Hematopoietic multipotent progenitor cell treated with erythropoietin and hydrocortisone succinate and interleukin-3 and kit ligand, for 17 days (in vitro differentiated cells): ENCODE measurements around the gene PIH1D1.

Experiments
- DNase-seq: peaks from one replicate; pipeline ENCODE4 v3.0.0-alpha.2; 2015; ENCODE audit warnings: low spot score

PIH1D1 gene

DNA sequence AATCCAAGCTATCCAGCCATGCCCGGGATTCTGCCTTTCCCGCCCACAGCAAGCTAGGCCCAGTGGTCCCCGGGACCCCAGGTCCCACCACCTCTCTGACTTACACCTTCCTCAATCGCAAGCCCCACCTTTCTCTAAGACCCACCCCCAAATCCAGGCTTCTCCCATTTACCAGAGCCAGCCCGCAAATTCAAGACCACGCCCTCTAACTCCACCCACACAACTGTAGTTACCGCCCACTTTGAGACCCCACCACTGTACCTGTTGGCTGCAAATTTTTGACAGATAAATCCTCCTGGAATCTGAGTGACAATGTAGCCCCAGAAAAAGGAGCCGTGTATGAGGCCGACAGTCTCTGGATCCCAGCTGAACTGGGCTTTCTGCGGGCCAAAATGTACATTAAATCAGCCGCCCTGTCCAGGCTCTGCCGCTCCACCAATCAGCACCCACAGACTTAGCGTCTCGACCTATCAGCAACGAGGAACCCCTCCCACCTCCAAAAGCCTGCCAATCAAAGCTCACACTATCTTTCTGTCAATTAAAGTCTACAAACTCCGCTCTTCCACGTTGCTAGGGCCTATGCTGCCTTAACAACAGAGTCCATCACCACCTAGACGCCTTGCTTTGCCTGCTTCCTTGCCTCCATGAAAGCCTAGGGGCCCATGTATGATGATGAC, 16.6 kb downstream of the PIH1D1 start:
- DNase-seq, result no peak

DNA sequence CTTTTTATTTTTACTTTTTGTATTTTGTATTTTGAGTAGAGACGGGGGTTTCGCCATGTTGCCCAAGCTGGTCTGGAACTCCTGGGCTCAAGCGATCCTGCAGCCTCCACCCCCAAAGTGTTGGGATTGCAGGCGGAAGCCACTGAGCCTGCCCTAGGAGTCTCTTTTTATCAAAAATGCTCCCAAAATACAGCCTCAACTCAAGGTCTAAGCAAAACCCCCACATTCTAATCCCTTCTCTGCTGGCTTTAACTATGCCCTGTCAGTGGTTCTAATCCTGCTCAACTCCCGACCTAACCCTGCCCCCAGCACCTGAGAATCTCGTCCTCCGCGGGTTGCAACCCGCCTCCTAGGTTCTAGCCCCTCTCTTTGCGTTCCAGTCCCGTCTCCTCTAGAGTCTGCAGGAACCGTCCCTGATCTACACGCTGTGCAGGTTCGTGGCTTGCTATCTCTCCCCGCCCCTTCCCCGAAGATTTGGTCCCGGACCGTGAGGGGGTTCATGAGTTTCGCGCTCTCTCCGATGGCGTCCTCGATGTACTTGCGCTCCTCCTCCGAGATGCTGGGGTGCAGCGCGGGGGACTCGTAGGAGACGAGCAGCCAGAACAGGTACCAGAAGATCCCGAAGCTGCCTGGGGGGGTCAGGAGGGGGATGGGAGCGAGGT, 18.2 kb downstream of the PIH1D1 start:
- DNase-seq, result no peak

DNA sequence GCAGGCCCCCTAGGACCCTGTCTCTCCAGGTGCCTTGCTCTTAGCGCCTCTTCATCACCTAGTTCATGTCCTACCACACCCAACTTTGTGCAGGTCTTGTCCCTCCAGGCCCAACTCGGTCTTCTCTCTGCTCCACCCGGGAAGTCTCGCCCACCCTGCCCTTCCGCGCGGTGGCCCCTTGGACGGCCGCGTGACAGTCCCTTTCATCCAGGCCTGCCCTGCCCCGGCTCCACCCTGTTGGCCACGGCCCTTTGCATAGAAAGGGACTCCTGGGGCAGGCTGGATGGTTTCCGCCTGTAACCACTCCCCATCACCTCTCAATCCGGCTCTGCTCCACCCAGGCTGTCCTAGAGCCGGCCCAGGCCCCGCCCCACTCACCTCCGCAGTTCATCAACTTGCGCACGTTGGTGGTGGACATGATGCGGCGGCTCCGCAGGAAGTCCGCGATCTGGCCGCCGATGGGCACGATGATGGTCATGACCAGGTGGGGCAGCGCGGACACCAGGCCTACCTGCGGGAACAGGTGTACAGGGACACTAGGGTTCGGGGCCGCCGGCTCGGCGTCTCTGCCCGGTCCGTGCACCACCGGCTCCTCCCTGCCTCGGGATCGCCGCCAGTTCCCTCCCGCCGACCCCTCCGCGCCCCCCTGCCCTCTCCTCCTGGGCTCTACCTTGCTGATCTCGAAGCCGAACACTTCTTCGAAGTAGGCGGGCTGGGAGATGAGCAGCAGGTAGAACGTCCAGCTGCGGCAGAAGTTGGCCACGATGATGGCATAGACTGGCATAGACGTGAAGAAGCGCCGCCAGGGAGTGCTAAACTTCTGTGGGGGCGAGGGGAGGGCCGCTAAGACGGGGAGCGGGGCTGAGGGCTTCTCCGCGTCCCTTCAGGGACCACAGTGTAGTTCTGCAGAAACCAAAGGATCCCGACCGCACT, 19.2 kb downstream of the PIH1D1 start:
- DNase-seq, result no peak

DNA sequence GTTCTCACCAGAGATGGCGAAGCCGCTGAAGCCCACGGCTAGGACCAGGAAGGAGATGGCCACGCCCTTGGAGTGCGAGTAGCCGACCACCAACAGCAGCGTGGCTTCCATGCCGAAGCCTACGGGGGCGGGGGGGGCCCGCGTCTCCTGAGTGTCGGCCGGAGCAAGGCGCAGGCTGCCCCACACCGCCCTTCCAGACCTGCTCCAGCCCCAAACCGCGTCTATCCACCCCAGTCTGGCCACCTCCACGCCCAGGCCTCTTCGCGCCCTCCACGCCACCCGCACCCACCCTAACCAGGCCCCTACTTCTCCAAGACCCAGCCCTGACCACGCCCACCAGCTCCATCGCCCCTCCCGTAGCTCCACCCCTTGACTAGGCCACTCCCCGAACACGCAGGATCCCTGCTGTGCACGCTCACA, 20.3 kb downstream of the PIH1D1 start:
- no peak for DNase-seq

DNA sequence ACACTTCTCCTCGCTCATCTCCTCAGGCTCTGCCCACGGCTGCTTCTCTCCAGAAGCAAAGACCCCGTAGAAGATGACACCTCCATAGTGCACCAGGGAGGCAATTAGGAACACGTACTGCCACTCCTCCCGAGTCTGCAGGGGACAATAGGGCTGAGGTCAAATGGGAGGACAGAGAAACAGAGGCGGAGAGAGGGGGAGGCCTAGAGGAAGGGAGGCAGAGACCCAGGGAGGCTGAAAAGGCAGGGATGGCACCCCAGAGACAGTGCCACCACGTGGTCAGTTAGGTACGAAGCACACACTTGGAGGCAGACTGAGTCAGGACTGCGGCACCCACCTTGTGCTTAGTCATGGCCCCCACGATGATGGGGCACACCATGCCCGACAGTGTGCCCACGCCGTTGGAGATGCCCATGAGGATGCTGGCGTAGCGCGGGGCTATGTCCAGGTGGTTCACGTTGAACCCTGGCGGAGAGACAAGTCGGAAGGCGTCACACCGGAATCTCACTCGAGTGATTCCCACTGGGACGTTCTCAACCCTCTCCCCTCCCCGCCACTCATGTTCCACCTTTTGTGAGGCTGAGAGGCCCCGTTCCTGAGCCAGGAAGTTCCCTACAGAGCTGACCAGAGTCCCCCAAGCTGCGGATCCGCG, 20.8 kb downstream of the PIH1D1 start:
- no peak for DNase-seq

DNA sequence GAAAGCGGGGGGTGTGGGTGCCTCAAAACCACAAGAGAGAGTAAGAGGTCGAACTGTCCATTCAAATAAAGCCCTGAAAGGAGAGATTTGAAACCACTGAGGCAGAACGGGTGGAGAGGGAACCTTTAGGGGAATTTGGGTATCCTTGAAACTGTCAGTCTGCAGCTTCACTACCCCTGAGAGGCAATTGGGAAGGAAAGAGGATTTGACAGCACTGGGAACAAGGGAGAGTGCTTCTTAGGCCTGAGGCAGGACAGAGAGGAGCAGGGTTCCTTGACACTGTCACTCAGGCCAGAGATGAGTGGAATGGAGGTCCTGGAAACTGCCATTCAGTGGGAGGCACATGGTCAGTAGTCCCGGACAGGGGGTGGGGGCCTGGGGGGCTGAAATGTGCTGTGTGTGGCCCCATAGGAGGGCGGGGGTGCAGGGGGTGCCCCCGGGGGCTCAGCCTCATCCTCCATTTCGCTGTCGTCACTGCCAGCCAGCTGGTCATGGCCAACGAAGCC, 21.4 kb downstream of the PIH1D1 start:
- DNase-seq, result no peak

DNA sequence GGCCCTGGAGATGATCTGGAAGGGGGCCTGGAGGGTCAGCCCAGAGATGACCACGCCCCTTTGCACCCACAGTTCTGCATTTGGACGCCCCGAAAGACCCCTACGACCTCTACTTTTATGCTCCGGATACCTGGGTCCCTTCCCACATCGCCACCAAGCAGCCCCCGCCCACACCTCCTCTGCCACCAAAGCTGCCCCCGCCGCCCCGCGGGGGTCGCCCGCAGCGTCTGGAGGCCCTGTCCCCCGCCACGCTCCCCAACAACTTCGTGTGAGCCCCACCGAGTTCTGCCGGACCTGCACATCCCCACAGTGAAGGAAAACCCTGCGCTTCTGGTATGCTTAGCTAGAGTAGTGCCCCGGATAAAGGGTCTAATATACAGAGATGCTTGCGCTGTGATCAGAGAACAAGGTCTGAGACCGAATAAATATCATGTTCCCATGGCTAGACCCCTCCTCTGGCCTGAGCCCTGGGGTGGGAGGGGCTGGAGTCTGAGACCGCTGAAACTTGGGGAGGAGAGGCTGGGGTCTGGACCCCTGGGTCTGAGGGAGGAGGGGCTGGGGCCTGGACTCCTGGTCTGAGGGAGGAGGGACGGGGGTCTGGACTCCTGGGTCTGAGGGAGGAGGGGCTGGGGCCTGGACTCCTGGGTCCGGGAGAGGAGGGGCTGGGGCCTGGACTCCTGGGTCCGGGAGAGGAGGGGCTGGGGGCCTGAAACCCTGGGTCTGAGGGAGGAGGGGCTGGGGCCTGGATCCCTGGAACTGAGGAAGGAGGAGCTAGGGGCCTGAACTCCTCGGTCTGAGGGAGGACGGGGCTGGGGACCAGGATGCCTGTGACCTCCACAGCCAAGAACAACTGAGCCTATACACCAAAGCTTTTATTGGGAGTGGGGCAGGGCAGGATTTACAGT, 22.8 kb downstream of the PIH1D1 start:
- DNase-seq, result no peak

DNA sequence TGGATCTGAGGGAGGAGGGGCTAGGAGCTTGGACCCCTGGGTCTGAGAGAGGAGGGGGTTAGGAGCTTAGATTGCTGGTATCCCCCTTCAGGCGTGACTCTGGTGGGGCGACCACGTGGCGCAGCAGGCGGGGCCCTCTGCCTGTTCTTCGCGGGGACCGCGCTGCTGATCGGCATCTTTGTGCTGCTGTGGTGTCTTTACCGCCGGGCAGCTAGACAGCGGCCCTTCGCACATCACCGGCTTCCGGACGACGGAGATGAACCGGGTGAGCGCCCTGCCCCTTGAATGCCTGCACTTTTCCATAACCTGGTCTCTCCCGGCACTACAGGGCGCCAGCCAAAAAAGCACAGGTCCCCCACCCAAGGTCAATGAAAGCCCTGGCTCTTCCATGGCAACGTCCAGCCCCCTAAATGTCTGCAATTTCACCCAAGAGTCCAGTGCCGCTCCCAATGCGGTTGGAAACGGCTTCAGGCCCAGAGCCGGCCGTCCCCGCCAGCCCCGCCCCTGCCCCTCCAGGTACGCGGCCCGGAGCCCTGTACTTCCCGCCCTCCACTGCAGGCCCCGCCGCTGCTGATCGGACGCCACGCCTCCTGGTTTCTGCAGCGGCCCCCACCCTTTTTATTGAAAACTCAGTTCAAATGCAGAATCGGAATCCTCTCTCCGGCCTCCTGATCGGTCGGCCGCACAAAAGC, 23.6 kb downstream of the PIH1D1 start:
- no peak for DNase-seq

DNA sequence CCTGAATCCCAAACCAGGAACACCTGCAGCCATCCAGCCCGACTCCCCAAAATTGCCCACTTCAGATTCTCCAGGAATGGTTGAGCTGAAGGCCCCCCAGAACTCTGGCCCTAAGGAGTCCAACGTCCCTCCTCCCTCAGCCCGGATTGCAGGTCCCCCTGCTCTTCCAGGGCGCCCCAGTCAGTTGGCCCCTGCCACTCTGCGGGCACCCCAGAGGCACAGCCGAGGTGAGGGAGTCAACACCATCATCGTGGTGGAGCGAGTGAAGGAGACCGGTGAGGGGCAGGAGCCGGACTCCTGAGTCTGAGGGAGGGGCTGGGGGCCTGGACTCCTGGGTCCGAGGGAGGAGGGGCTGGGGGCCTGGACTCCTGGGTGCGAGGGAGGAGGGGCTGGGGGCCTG, 24.3 kb downstream of the PIH1D1 start:
- no peak for DNase-seq

DNA sequence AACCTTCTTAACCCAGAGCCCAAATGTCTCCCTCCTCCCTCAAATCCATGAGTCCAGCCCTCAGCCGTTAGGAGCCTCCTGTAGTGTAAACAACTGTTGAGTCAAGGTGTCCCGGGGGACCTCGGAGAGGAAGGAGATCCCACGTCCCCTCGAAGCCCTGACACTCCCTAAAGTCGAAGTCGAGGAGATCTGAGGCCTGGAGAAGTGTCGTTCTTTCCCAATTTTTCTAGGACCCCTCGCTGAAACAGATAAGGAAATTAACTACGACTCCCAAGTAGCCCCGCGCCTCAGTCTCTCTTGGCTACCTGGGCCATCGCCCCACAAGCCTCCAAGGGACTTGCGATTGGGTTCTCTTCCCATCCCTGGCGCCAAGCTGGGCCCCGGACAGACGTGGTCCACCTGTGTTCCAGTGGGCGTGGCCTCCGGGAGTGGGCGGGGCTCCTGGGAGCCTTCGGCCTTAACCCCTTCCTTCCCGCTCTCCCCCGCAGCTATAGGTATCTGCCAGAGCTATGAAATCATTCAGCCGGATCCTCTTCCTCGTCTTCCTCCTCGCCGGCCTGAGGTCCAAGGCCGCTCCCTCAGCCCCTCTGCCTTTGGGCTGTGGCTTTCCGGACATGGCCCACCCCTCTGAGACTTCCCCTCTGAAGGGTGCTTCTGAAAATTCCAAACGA, 25.6 kb downstream of the PIH1D1 start:
- DNase-seq, result no peak

DNA sequence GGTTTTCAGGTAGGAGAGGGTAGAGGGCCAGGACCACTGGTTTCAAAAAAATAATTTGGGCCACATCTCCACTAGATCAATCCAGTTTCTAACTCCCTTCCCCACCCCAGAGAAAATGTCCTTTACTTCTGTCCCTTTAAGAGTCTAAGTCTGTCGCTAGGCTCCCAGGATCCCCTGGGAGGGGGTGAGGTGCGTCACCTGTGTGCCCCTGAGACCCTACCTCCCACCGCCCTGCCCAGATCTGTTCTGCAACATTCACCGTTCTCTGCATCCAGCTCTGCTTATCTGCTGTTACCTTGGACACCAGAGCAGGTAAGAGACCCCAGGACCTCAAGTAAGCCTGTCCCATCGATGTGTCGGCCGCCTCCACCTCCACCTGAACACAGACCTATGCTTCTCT, 26.4 kb downstream of the PIH1D1 start, which contains the start of gene GFY:
Gene GFY (plus strand): TSS at position 211 of the 400 bp plus-strand sequence. CDS start 1,043 bp downstream, outside the sequence.
- DNase-seq, result no peak

DNA sequence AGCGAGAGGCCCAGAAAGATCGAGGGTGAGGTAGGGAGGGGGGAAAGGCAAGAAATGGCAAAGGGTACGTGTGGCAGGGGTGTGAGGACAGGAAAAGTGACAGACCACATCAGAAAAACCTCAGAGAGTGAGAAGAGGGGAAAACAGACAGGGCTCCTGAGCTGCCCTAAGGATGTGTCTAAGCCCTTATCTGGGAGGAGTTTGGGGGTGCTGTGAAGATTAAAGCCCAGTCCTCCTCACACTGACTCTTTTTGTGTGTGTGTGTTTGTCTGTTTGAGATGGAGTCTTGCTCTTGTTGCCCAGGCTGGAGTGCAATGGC, 27.7 kb downstream of the PIH1D1 start:
- DNase-seq, result no peak

DNA sequence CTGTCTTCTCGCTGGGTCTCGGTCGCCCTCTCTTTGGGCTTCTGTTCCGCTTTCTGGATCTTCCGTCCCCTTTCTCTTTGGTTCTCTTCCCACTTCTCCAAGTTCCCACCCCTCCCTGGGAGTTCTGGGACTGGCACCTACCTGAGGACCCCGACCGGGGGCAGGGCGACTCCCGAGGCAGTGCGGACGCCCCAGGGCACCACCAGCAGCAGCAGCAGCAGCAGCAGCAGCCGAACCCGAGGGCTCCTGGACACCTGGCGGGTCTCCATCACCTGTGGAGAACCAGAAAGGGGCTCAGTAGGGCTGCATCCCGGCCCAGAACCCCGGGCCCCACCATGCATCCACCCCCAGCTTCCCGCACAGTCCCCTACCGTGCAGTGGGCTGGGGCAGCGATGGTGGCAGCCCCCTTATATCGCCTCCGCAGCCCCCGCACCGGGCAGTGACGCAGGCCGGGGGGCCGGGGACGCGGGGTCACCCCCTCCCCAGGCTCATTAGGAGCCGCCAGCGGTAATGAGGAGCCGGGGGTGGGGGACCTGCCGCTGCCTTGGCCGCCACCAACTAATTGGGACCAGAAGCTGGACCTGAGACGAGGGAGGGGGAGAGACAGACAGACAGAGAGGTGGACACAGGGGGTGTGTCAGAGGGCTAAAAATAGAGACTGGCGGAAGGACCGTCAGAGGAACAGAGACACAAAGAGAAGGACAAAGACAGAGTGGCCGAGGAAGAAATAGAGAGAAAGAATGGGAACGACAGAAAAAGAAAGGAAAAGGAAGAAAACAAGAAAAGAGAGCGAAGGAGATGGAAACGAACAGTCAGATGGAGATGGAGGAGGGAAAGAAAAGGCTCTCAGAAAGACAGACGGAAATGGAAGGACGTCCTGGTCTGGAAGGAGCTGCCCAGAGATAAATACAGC, 28.3 kb downstream of the PIH1D1 start, which contains the start of gene PTH2:
Gene PTH2 (minus strand): TSS at position 371 of the 914 bp plus-strand sequence. CDS start 102 bp downstream, at position 269.
- DNase-seq, result no peak

DNA sequence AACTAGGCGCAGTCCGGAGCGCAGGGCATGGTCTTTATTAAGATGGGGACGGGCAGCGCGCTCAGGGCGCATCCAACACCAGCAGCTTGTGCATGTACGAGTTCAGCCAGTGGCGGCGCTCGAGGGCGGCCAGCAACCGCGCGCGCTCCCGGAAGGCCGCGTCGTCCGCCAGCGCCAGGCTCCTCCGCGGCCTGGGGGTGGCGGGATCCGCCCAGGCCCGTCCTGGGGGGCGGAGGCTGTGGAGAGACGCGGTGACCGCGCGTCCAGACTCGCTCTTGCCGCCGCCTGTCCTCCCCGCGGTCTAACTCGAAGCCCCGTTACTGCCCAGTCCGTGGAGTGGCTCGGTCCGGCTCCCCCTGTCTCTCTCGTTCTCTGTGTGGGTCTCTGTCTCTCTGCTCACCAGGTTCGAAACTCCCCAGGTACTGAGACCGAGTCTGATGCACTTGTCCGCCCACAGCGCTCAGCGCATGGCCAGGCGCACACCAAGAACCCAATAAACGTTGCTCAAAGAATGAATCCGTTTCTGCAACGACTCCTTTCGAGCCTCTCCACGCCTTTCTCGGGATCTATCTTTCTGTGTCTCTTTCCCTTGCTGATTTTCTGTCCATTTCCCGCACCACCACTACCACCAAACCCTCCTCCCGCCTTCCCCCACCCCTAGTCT, 29.1 kb downstream of the PIH1D1 start:
- DNase-seq, result no peak

DNA sequence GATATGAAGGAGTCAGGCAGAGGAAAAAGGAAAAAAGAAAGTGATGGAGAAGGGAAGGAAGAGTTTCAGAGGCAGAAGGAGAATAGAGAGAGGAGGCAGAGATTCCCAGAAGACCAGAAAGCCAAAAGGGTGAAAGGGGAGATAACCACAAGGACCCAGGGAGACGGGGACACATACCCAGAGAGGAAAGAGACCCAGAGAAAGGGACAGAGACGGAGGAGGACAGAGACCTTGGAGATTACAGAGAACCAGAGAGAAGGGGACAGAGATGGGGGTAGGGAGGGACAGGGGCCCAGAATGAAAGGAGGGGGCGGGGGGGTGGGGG, 29.8 kb downstream of the PIH1D1 start:
- no peak for DNase-seq

DNA sequence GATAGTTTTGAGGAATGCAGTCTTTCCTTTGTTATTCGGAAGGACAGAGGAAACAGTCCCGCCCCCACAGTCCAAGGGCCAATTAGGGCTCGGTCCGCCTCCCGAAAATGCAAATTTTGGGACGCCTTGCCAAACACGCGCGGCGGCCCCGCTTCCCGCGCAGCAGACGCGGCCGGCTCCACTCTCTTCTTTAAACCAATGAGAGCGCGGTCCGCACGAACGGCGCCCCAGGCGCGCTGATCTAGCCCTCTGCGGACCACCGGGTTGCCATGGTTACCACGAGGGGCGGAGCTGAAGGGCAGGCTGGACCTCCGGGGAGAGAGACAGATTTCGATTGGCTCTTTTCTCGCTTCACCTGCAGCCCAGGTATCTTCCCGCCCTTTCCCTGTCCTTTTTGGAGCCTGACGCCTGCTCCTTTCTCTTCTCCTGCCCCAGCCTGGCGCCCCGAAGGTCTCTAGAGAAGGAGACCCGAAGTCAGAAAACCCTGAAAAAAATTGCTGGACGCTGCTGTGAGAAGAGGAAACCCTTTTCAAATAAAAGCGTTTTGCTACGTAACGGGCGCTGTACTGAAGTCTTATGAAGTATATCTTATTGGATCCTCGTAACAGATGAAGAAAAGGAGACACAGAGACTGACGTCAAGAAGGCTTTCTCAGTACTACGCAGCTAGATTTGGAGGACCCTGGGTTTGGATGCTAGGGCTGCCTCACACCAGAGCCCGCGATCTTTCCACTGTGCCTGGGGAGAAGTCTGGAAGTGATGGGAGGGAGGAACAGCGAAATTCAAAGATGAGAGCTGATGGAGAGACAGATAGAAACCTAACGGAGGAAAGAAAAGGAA, 30.4 kb downstream of the PIH1D1 start:
- no peak for DNase-seq

DNA sequence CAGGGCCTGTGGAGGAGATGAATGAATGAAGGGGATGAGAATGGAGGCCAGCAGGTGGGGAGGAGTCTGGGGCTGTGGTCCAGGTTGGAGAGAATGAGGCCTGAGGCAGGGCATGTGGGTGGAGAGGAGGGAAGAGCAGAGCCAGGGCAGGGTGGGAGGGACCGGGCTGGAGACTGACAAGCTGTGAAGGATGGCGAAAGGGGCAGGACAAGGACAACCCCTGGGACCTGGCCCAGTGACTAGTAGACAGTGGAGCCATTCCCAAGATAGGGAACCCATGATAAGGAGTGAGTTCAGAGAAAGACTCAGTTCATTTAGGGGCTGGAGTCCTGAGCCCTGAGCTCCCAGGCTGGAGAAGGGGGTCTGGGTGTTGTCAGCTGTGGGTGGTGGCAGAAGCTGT, 31.4 kb downstream of the PIH1D1 start:
- no peak for DNase-seq
